22Rv1 (cell line): ENCODE data around the gene ABCB8.

Source experiments
- H3K27ac ChIP-seq: fragments of 450-650 bp; 2 replicates; pipeline ENCODE4 v1.5.1; 2017
- CTCF ChIP-seq: fragments of 450-650 bp; IDR thresholded peaks from 2 replicates; pipeline ENCODE4 v1.5.1; 2017; ENCODE audit warnings: mild to moderate bottlenecking
- ZFX ChIP-seq: fragments of 450-650 bp; IDR thresholded peaks from 2 replicates; pipeline ENCODE4 v1.6.1; 2017; ENCODE audit warnings: antibody characterized with exemption, borderline replicate concordance

Gene ABCB8

GRCh38 chr7:151006590-151007300, 21.5 kb upstream of the ABCB8 start:
- TF ChIP-seq ZFX = no peak
- no peak for TF ChIP-seq CTCF
- no peak overlapping the region for H3K27ac ChIP-seq

GRCh38 chr7:151007469-151007898, 20.8 kb upstream of the ABCB8 start:
- TF ChIP-seq CTCF = no peak
- no peak for TF ChIP-seq ZFX
- H3K27ac ChIP-seq = peak overlapping the region; percentile 73; the same call in 1 of the 2 replicates

- no peak for TF ChIP-seq CTCF
- no peak for TF ChIP-seq ZFX
- H3K27ac ChIP-seq = peak overlapping the region; percentile 73
Observed at GRCh38 chr7:151008143-151008510, 20.1 kb upstream of the ABCB8 start.

GRCh38 chr7:151008511-151009323, 19.5 kb upstream of the ABCB8 start:
- TF ChIP-seq CTCF (peak; percentile 99), ZFX (no peak)
- peak overlapping the region; percentile 73 for H3K27ac ChIP-seq

GRCh38 chr7:151009327-151010036, 18.8 kb upstream of the ABCB8 start:
- TF ChIP-seq ZFX (no peak), CTCF (no peak)
- peak overlapping the region; percentile 73 for H3K27ac ChIP-seq

GRCh38 chr7:151010037-151010306, 18.3 kb upstream of the ABCB8 start:
- H3K27ac ChIP-seq = peak overlapping the region; percentile 73
- no peak for TF ChIP-seq ZFX
- TF ChIP-seq CTCF = no peak
